ENCODE data around the gene EGR2.

DNA sequence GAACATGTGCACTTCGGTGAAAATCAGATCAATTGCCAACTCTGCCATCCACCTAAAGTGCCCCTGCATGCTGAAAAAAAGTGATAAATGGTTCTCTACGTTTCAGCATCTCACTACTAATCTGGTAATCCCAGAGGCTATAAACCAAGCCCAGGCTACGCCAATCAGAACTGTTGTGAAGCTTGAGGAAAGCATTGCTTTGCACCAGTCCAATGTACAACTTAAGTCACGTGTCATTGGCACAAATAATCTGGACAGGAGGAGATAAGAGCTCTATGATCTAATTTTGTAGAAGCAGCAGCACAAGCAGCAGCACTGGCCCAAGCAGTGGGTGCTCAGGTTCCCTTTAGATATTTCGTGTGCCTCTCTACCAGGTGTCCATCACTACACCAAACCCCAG is 4.4 kb upstream of the EGR2 start:
- TF ChIP-seq POLR2A (IDR thresholded peaks at IDR 0.05; ENCODE audit: low read length) (no peak), GATA1 (IDR thresholded peaks at IDR 0.05; ENCODE audit: low read depth, low read length) (no peak)

All from erythroblast (primary cell).